ENCODE data around the gene MTARC2.

MTARC2 gene

GRCh38 chr1:220806408-220806807, 58.3 kb downstream of the MTARC2 start:
- Histone ChIP-seq H3K36me3 (replicated peaks) (no peaks in the 10 kb centered on the region), H3K4me3 (ENCODE audit: low read depth, low read length) (no peak overlapping the region), H3K27ac (no peak overlapping the region), H3K27me3 (replicated peaks) (no peaks in the 10 kb centered on the region)
- no peak for TF ChIP-seq CTCF (IDR thresholded peaks at IDR 0.05; ENCODE audit: low read depth, low read length, missing control alignments)
- in situ Hi-C loops (cut with HindIII; ENCODE audit: low pct_ligation_motif_present, low sequenced_read_pairs) = no loop called here
- DNase-seq = no peak

- no peak overlapping the region for H3K27ac ChIP-seq
- no peak overlapping the region for H3K4me3 ChIP-seq (ENCODE audit: low read depth, low read length)
- H3K27me3 ChIP-seq (replicated peaks) = no peaks in the 10 kb centered on the region
- no peak for DNase-seq
- H3K36me3 ChIP-seq (replicated peaks) = no peaks in the 10 kb centered on the region
- in situ Hi-C loops (cut with HindIII; ENCODE audit: low pct_ligation_motif_present, low sequenced_read_pairs) = no loop called here
- no peak for TF ChIP-seq CTCF (IDR thresholded peaks at IDR 0.05; ENCODE audit: low read depth, low read length, missing control alignments)
Measured at GRCh38 chr1:220807726-220808125, 59.6 kb downstream of the MTARC2 start.

GRCh38 chr1:220808345-220809186, 60.4 kb downstream of the MTARC2 start:
- Histone ChIP-seq H3K27me3 (replicated peaks) (no peaks in the 10 kb centered on the region), H3K4me3 (ENCODE audit: low read depth, low read length) (no peak overlapping the region), H3K36me3 (replicated peaks) (no peaks in the 10 kb centered on the region), H3K27ac (no peak overlapping the region)
- in situ Hi-C loops (cut with HindIII; ENCODE audit: low pct_ligation_motif_present, low sequenced_read_pairs) = no loop called here
- DNase-seq = peak; percentile 47
- no peak for TF ChIP-seq CTCF (IDR thresholded peaks at IDR 0.05; ENCODE audit: low read depth, low read length, missing control alignments)

- no peak for TF ChIP-seq CTCF (IDR thresholded peaks at IDR 0.05; ENCODE audit: low read depth, low read length, missing control alignments)
- H3K36me3 ChIP-seq (replicated peaks) = no peaks in the 10 kb centered on the region
- H3K4me3 ChIP-seq (ENCODE audit: low read depth, low read length) = no peak overlapping the region
- no peak for DNase-seq
- in situ Hi-C loops (cut with HindIII; ENCODE audit: low pct_ligation_motif_present, low sequenced_read_pairs) = no loop called here
- H3K27me3 ChIP-seq (replicated peaks) = no peaks in the 10 kb centered on the region
- no peak overlapping the region for H3K27ac ChIP-seq
Measured at GRCh38 chr1:220809187-220809550, 61.0 kb downstream of the MTARC2 start.

GRCh38 chr1:220809704-220810103, 61.6 kb downstream of the MTARC2 start:
- no peak for TF ChIP-seq CTCF (IDR thresholded peaks at IDR 0.05; ENCODE audit: low read depth, low read length, missing control alignments)
- in situ Hi-C loops (cut with HindIII; ENCODE audit: low pct_ligation_motif_present, low sequenced_read_pairs) = no loop called here
- no peak for DNase-seq
- no peak overlapping the region for H3K4me3 ChIP-seq (ENCODE audit: low read depth, low read length)
- H3K36me3 ChIP-seq (replicated peaks) = no peaks in the 10 kb centered on the region
- no peaks in the 10 kb centered on the region for H3K27me3 ChIP-seq (replicated peaks)
- no peak overlapping the region for H3K27ac ChIP-seq

All from brain microvascular endothelial cell (primary cell).